ENCODE measurements around the gene SBK3.
"Not testable (repeated sequence)": the region's sequence is repeated elsewhere in the genome, so short reads cannot be mapped to it uniquely, and the experiment has no call there.

Gene SBK3

GRCh38 chr19:55545443-55545842 is at the start of gene SBK3:
TSS of gene SBK3 (minus strand) at chr19:55545543. CDS start at chr19:55545543, 0 bp downstream.
- H3K36me3 Mint-ChIP-seq (ENCODE audit: low read depth): no peaks in the 10 kb centered on the region
- H3K4me1 Mint-ChIP-seq (ENCODE audit: low read depth): peaks cover 28% of the 10 kb centered on the region
- no peak within 1 kb of the TSS for H3K27ac Mint-ChIP-seq
- H3K4me3 Mint-ChIP-seq: no peak within 1 kb of the TSS
- H3K9me3 Mint-ChIP-seq: no peaks in the 10 kb centered on the region
- peaks cover 36% of the 10 kb centered on the region for H3K27me3 Mint-ChIP-seq
- intact Hi-C loops (cut with micrococcal nuclease): no loop called here

- Mint-ChIP-seq H3K4me1 (ENCODE audit: low read depth) (peaks cover 18% of the 10 kb centered on the region), H3K36me3 (ENCODE audit: low read depth) (peaks cover 61% of the 10 kb centered on the region), H3K27me3 (peaks cover 4% of the 10 kb centered on the region), H3K27ac (no peak overlapping the region), H3K4me3 (no peak overlapping the region), H3K9me3 (no peaks in the 10 kb centered on the region)
- intact Hi-C loops (cut with micrococcal nuclease): no loop called here
Observed at GRCh38 chr19:55593096-55593772, 47.9 kb upstream of the SBK3 start.

GRCh38 chr19:55592391-55593090 is 47.2 kb upstream of the SBK3 start:
- H3K27me3 Mint-ChIP-seq: peaks cover 4% of the 10 kb centered on the region
- H3K4me1 Mint-ChIP-seq (ENCODE audit: low read depth): peaks cover 12% of the 10 kb centered on the region
- intact Hi-C loops (cut with micrococcal nuclease): no loop called here
- no peak overlapping the region for H3K27ac Mint-ChIP-seq
- H3K4me3 Mint-ChIP-seq: no peak overlapping the region
- H3K9me3 Mint-ChIP-seq: no peaks in the 10 kb centered on the region
- peaks cover 54% of the 10 kb centered on the region for H3K36me3 Mint-ChIP-seq (ENCODE audit: low read depth)

- H3K27me3 Mint-ChIP-seq: peaks cover 14% of the 10 kb centered on the region
- H3K4me1 Mint-ChIP-seq (ENCODE audit: low read depth): peaks cover 21% of the 10 kb centered on the region
- no peak overlapping the region for H3K27ac Mint-ChIP-seq
- peaks cover 44% of the 10 kb centered on the region for H3K36me3 Mint-ChIP-seq (ENCODE audit: low read depth)
- H3K4me3 Mint-ChIP-seq: no peak overlapping the region
- no peaks in the 10 kb centered on the region for H3K9me3 Mint-ChIP-seq
- intact Hi-C loops (cut with micrococcal nuclease): no loop called here
Observed at GRCh38 chr19:55591555-55591954, 46.2 kb upstream of the SBK3 start.

- Mint-ChIP-seq H3K9me3 (no peaks in the 10 kb centered on the region), H3K4me3 (no peak overlapping the region), H3K27ac (no peak overlapping the region), H3K27me3 (peaks cover 22% of the 10 kb centered on the region), H3K4me1 (ENCODE audit: low read depth) (peaks cover 30% of the 10 kb centered on the region), H3K36me3 (ENCODE audit: low read depth) (peaks cover 34% of the 10 kb centered on the region)
- intact Hi-C loops (cut with micrococcal nuclease): no loop called here
Observed at GRCh38 chr19:55590617-55591016, 45.3 kb upstream of the SBK3 start.

GRCh38 chr19:55590109-55590508 is 44.8 kb upstream of the SBK3 start:
- H3K36me3 Mint-ChIP-seq (ENCODE audit: low read depth): peaks cover 29% of the 10 kb centered on the region

GRCh38 chr19:55588738-55589137 is 43.4 kb upstream of the SBK3 start:
- peaks cover 21% of the 10 kb centered on the region for H3K36me3 Mint-ChIP-seq (ENCODE audit: low read depth)
- H3K27ac Mint-ChIP-seq: no peak overlapping the region
- peaks cover 36% of the 10 kb centered on the region for H3K27me3 Mint-ChIP-seq
- H3K9me3 Mint-ChIP-seq: no peaks in the 10 kb centered on the region
- H3K4me1 Mint-ChIP-seq (ENCODE audit: low read depth): peaks cover 30% of the 10 kb centered on the region
- intact Hi-C loops (cut with micrococcal nuclease): no loop called here
- no peak overlapping the region for H3K4me3 Mint-ChIP-seq

More at GRCh38 chr19:55590109-55590508, 44.8 kb upstream of the SBK3 start:
- Mint-ChIP-seq H3K4me3 (no peak overlapping the region), H3K27ac (no peak overlapping the region), H3K9me3 (no peaks in the 10 kb centered on the region), H3K4me1 (ENCODE audit: low read depth) (peaks cover 31% of the 10 kb centered on the region), H3K27me3 (peaks cover 27% of the 10 kb centered on the region)
- intact Hi-C loops (cut with micrococcal nuclease): no loop called here

- H3K4me3 Mint-ChIP-seq: peak overlapping the region; percentile 67
- H3K9me3 Mint-ChIP-seq: no peaks in the 10 kb centered on the region
- H3K27me3 Mint-ChIP-seq: peaks cover 36% of the 10 kb centered on the region
- H3K36me3 Mint-ChIP-seq (ENCODE audit: low read depth): peaks cover 7% of the 10 kb centered on the region
- H3K27ac Mint-ChIP-seq: no peak overlapping the region
- intact Hi-C loops (cut with micrococcal nuclease): no loop called here
- H3K4me1 Mint-ChIP-seq (ENCODE audit: low read depth): peaks cover 30% of the 10 kb centered on the region
Observed at GRCh38 chr19:55586976-55587668, 41.8 kb upstream of the SBK3 start.

- Mint-ChIP-seq H3K36me3 (ENCODE audit: low read depth) (no peaks in the 10 kb centered on the region), H3K27me3 (peaks cover 36% of the 10 kb centered on the region), H3K4me3 (peak overlapping the region; percentile 28), H3K9me3 (no peaks in the 10 kb centered on the region), H3K4me1 (ENCODE audit: low read depth) (peaks cover 30% of the 10 kb centered on the region), H3K27ac (no peak overlapping the region)
- intact Hi-C loops (cut with micrococcal nuclease): no loop called here
Observed at GRCh38 chr19:55585658-55586339, 40.5 kb upstream of the SBK3 start.

GRCh38 chr19:55584871-55585270 is 39.5 kb upstream of the SBK3 start:
- Mint-ChIP-seq H3K4me1 (ENCODE audit: low read depth) (peaks cover 33% of the 10 kb centered on the region), H3K27ac (no peak overlapping the region), H3K27me3 (peaks cover 33% of the 10 kb centered on the region), H3K9me3 (no peaks in the 10 kb centered on the region), H3K4me3 (no peak overlapping the region), H3K36me3 (ENCODE audit: low read depth) (peaks cover 4% of the 10 kb centered on the region)
- intact Hi-C loops (cut with micrococcal nuclease): no loop called here

- H3K4me3 Mint-ChIP-seq; H3K9me3 Mint-ChIP-seq; H3K36me3 Mint-ChIP-seq (ENCODE audit: low read depth); H3K27ac Mint-ChIP-seq; intact Hi-C loops (cut with micrococcal nuclease): not testable (repeated sequence)
- Mint-ChIP-seq H3K4me1 (ENCODE audit: low read depth) (peaks cover 39% of the 10 kb centered on the region), H3K27me3 (peaks cover 32% of the 10 kb centered on the region)
Observed at GRCh38 chr19:55583897-55584296, 38.6 kb upstream of the SBK3 start.

GRCh38 chr19:55582284-55582683 is 36.9 kb upstream of the SBK3 start:
- Mint-ChIP-seq H3K27me3 (peaks cover 30% of the 10 kb centered on the region), H3K36me3 (ENCODE audit: low read depth) (peaks cover 23% of the 10 kb centered on the region), H3K4me1 (ENCODE audit: low read depth) (peaks cover 37% of the 10 kb centered on the region)
- intact Hi-C loops (cut with micrococcal nuclease); H3K9me3 Mint-ChIP-seq; H3K27ac Mint-ChIP-seq; H3K4me3 Mint-ChIP-seq: not testable (repeated sequence)

GRCh38 chr19:55581823-55582223 is 36.5 kb upstream of the SBK3 start:
- Mint-ChIP-seq H3K4me1 (ENCODE audit: low read depth) (peaks cover 33% of the 10 kb centered on the region), H3K27ac (no peak overlapping the region), H3K36me3 (ENCODE audit: low read depth) (peaks cover 28% of the 10 kb centered on the region), H3K27me3 (peaks cover 26% of the 10 kb centered on the region), H3K9me3 (no peaks in the 10 kb centered on the region), H3K4me3 (no peak overlapping the region)
- intact Hi-C loops (cut with micrococcal nuclease): no loop called here
